Tibial artery (tissue), 4 donors: Measurements from ENCODE around the gene WDR93.

ENCODE experiments used
- DNase-seq, 2 donors: peaks; one replicate each; pipeline ENCODE4 v3.0.0-alpha.2; 2019
- H3K27ac ChIP-seq, 2 donors: fragments of 200-600 bp; sonication (generic) in 1 of 2; 1 replicate in 1 of 2; 2 replicates in 1 of 2; pipeline ENCODE4 v1.5.1; 2018 to 2019; ENCODE audit warnings: mild to moderate bottlenecking in 1 of 2
- H3K27me3 ChIP-seq, 2 donors: fragments of 200-600 bp; sonication (generic) in 1 of 2; one replicate each; pipeline versions ENCODE4 v1.5.1 to v1.6.0; 2016 to 2019
- H3K36me3 ChIP-seq, 3 donors: fragments of 200-600 bp; sonication (generic) in 2 of 3; one replicate each; pipeline ENCODE4 v1.5.1; 2016 to 2019; ENCODE audit warnings: mild to moderate bottlenecking in 2 of 3
- H3K4me1 ChIP-seq, 4 donors: fragments of 200-600 bp; sonication (generic) in 2 of 4; 1 replicate in 3 of 4; 2 replicates in 1 of 4; pipeline ENCODE4 v1.5.1; 2016 to 2019
- H3K4me3 ChIP-seq, 2 donors: fragments of 200-600 bp; sonication (generic) in 1 of 2; 1 replicate in 1 of 2; 2 replicates in 1 of 2; pipeline ENCODE4 v1.5.1; 2018 to 2019; ENCODE audit warnings: mild to moderate bottlenecking in 2 of 2
- H3K9me3 ChIP-seq, 3 donors: fragments of 200-600 bp; sonication (generic) in 1 of 3; one replicate each; pipeline ENCODE4 v1.5.1; 2016 to 2019
- intact Hi-C: fragments of 100-400 bp; cut with DNase I; formaldehyde crosslinking; loops from one replicate; pipeline ENCODE4 v1.15.0; 2023; ENCODE audit warnings: low total_unique reads
- TF ChIP-seq, protein P1 (sequence below), 2 experiments: fragments of 200-600 bp in 1 of 2; fragments of 450-650 bp in 1 of 2; IDR thresholded peaks; one replicate each; pipeline ENCODE4 v1.5.1; 2017 to 2019; ENCODE audit warnings: antibody characterized with exemption in 2 of 2, mild to moderate bottlenecking in 1 of 2, moderate library complexity in 1 of 2

The WDR93 gene

DNA sequence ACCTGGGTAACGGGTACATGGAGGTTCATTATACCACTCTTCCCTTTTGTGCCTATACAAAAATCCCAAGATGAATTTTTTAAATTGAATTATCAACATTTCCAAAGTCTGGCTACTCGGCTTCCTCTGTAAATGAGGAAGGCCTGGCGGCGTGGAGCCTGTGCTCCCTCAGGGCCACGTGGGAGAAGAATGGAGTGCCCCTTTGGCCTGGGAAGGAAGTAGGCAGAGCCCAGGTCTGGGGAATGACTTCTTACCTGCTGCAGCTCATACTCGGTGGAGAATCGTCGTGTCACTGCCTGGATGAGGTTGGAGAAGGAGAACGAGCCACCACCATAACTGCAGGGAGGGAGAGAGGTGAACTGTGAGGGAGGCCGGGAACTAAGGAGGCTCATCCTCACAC lies 99.6 kb downstream of the WDR93 start:
- Histone ChIP-seq H3K4me1 (peaks cover 0 to 8% (median 4%) of the 10 kb centered on the region in 4 donors), H3K4me3 (no peak overlapping the region), H3K27ac (no peak overlapping the region), H3K9me3 (peaks cover 0 to 6% (median 5%) of the 10 kb centered on the region in 3 donors), H3K27me3 (no peaks in the 10 kb centered on the region), H3K36me3 (peaks cover 0 to 25% (median 15%) of the 10 kb centered on the region in 3 donors)
- no peak for DNase-seq
- TF ChIP-seq, protein P1, sequence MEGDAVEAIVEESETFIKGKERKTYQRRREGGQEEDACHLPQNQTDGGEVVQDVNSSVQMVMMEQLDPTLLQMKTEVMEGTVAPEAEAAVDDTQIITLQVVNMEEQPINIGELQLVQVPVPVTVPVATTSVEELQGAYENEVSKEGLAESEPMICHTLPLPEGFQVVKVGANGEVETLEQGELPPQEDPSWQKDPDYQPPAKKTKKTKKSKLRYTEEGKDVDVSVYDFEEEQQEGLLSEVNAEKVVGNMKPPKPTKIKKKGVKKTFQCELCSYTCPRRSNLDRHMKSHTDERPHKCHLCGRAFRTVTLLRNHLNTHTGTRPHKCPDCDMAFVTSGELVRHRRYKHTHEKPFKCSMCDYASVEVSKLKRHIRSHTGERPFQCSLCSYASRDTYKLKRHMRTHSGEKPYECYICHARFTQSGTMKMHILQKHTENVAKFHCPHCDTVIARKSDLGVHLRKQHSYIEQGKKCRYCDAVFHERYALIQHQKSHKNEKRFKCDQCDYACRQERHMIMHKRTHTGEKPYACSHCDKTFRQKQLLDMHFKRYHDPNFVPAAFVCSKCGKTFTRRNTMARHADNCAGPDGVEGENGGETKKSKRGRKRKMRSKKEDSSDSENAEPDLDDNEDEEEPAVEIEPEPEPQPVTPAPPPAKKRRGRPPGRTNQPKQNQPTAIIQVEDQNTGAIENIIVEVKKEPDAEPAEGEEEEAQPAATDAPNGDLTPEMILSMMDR (IDR thresholded peaks at IDR 0.05), result no peak
- intact Hi-C loops, result no loop called here

DNA sequence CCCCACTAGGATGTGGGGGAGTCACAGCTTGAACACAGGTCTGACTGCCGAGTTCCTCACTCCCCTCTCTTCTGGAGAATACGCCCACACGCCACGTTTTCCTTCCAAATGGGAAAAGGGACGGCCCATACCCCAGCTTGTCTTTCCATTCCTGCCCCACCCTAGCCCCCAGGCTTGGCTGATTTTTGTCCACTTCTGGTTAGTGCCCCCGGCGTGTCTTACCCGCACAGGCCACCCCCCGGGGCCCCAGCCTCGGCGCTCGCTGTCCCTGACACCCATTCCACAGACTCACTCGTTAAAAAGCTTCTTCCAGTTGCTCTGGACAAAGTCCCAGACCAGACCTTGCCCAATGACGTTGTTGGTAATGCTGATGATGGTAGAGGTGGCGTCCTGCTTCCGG lies 100.0 kb downstream of the WDR93 start:
- intact Hi-C loops, result no loop called here
- Histone ChIP-seq H3K27me3 (no peaks in the 10 kb centered on the region), H3K27ac (no peak overlapping the region), H3K36me3 (peaks cover 0 to 25% (median 15%) of the 10 kb centered on the region in 3 donors), H3K4me3 (no peak overlapping the region), H3K9me3 (peaks cover 0 to 6% (median 5%) of the 10 kb centered on the region in 3 donors), H3K4me1 (peaks cover 0 to 10% (median 4%) of the 10 kb centered on the region in 4 donors)
- DNase-seq, result no peak
- TF ChIP-seq, protein P1 (IDR thresholded peaks at IDR 0.05), result no peak

DNA sequence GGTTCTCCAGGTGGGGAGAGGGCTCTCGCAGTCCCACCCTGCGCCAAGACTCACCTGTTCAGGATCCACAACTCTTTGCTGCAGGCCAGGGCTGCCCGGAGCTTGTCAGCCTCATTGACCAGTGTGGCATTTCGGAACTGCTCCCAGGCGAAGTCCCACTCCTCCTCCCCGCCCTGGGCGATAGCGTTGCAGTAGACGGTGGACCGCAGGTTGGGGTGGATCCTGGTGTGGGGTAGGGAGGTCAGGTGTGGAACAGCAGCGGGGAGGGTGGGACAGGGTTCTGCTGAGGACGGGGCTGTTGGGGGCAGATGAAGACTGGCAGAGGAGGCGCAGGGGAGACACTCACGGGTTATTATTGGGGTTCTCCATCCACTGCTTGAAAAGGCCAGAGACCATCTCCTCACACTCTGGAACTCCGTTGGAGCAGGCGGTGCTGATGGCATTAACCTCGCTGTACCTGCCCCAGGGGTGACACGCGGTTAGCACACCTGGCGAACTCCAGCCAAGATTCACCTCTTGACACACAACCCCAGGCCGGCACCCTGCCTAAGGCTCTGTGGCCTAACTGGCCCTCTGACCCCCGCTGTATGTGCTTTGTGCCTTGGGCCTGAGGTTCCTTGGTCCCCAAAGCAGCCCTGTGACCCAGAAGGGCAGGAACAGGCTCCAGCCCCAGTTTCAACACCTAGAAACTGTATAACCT lies 101.6 kb downstream of the WDR93 start:
- Histone ChIP-seq H3K9me3 (peaks cover 0 to 10% (median 6%) of the 10 kb centered on the region in 3 donors), H3K27ac (no peak overlapping the region), H3K36me3 (peaks cover 0 to 30% (median 15%) of the 10 kb centered on the region in 3 donors), H3K27me3 (no peaks in the 10 kb centered on the region), H3K4me1 (peaks cover 0 to 10% (median 4%) of the 10 kb centered on the region in 4 donors), H3K4me3 (no peak overlapping the region)
- intact Hi-C loops, result no loop called here
- DNase-seq, result no peak
- TF ChIP-seq, protein P1 (IDR thresholded peaks at IDR 0.05), result no peak
